SK-N-SH (cell line): ENCODE data around the gene TGFBI. TPM values are rescaled to one million over a fixed set of nuclear protein-coding genes. Genes with fewer than 3 reads are reported as not detected.
A peak's percentile ranks its signal among the peaks of the same experiment; 100 is the strongest.

Experiments
- CTCF ChIA-PET: fragments of 300-600, 350-600 bp; formaldehyde crosslinking; extraction: SDS; loops from one replicate; lab custom pipeline; 2021; lab: Yijun Ruan, JAX
- POLR2A ChIA-PET: fragments of 350-600 bp; sonication (Branson Sonifier 250); formaldehyde crosslinking; extraction: SDS; loops from one replicate; lab custom pipeline; 2020; ENCODE audit warnings: antibody characterized with exemption, inconsistent platforms; lab: Yijun Ruan, JAX
- DNase-seq: peaks from one replicate; pipeline ENCODE4 v3.0.0; 2012
- H2AFZ ChIP-seq: fragments of 200-600 bp; sonication (generic); 2 replicates; pipeline ENCODE4 v1.8.1; 2016; ENCODE audit warnings: antibody characterized with exemption, mild to moderate bottlenecking, low read depth
- H3F3A ChIP-seq: fragments of 200-600 bp; sonication (generic); replicated peaks from 2 replicates; pipeline ENCODE3; 2016; ENCODE audit warnings: antibody characterized with exemption, mild to moderate bottlenecking; ENCODE audit not compliant: insufficient read depth
- H3K27ac ChIP-seq, 2 experiments: fragments of 200-500 bp in 1 of 2; fragments of 200-600 bp in 1 of 2; sonication (Bioruptor generic) in 1 of 2; sonication (generic), shearing (Covaris generic) in 1 of 2; 2 replicates each; pipeline versions ENCODE4 v1.5.1 to v1.6.1; 2014 to 2016; ENCODE audit warnings: low read depth in 2 of 2, inconsistent platforms in 1 of 2, low read length in 1 of 2, mild to moderate bottlenecking in 1 of 2, mixed read lengths in 1 of 2
- H3K27me3 ChIP-seq: fragments of 200-600 bp; sonication (generic), shearing (Covaris generic); 2 replicates; pipeline ENCODE4 v1.6.1; 2016; ENCODE audit warnings: mixed run types; ENCODE audit not compliant: insufficient read depth
- H3K36me3 ChIP-seq, 2 experiments: fragments of 200-500 bp in 1 of 2; fragments of 200-600 bp in 1 of 2; sonication (Bioruptor generic) in 1 of 2; sonication (generic) in 1 of 2; replicated peaks in 1 of 2; 2 replicates each; pipeline versions ENCODE3 to v1.5.1; 2014 to 2016; ENCODE audit warnings: low read length in 1 of 2, mild to moderate bottlenecking in 1 of 2; ENCODE audit not compliant: insufficient read depth in 2 of 2, control insufficient read depth in 1 of 2
- H3K4me1 ChIP-seq, 2 experiments: fragments of 200-500 bp in 1 of 2; fragments of 200-600 bp in 1 of 2; sonication (Bioruptor generic) in 1 of 2; sonication (generic), shearing (Covaris generic) in 1 of 2; 2 replicates each; pipeline versions ENCODE4 v1.5.1 to v1.6.1; 2014 to 2016; ENCODE audit warnings: low read depth in 1 of 2, low read length in 1 of 2, mixed run types in 1 of 2; ENCODE audit not compliant: insufficient read depth in 2 of 2, control insufficient read depth in 1 of 2
- H3K4me2 ChIP-seq: fragments of 200-600 bp; sonication (generic), shearing (Covaris generic); 2 replicates; pipeline ENCODE4 v1.6.1; 2017; ENCODE audit warnings: mixed run types
- H3K4me3 ChIP-seq, 2 experiments: fragments of 200-500 bp in 1 of 2; fragments of 200-600 bp in 1 of 2; sonication (Bioruptor generic) in 1 of 2; sonication (generic), shearing (Covaris generic) in 1 of 2; 2 replicates each; pipeline versions ENCODE4 v1.5.1 to v1.8.1; 2014 to 2016; ENCODE audit warnings: low read depth in 2 of 2, inconsistent platforms in 1 of 2, low read length in 1 of 2, mild to moderate bottlenecking in 1 of 2, mixed read lengths in 1 of 2, moderate library complexity in 1 of 2
- H3K79me2 ChIP-seq: fragments of 200-600 bp; sonication (generic); 2 replicates; pipeline ENCODE4 v1.8.1; 2017; ENCODE audit warnings: mild to moderate bottlenecking; ENCODE audit not compliant: insufficient read depth
- H3K9ac ChIP-seq: fragments of 200-600 bp; sonication (generic); 2 replicates; pipeline ENCODE4 v1.6.1; 2017; ENCODE audit warnings: mixed run types
- H3K9me2 ChIP-seq: fragments of 200-600 bp; sonication (generic); 2 replicates; pipeline ENCODE4 v1.6.1; 2017; ENCODE audit warnings: mixed run types
- H3K9me3 ChIP-seq: fragments of 200-600 bp; sonication (generic); 2 replicates; pipeline ENCODE4 v1.6.1; 2017; ENCODE audit warnings: mixed run types, mild to moderate bottlenecking, moderate library complexity
- H4K20me1 ChIP-seq: fragments of 200-600 bp; sonication (generic); 2 replicates; pipeline ENCODE4 v1.6.1; 2017; ENCODE audit warnings: mild to moderate bottlenecking, mixed run types; ENCODE audit not compliant: insufficient read depth
- EP300 ChIP-seq, 2 experiments: IDR thresholded peaks; 2 replicates each; pipeline versions ENCODE4 v1.4.0 to v1.6.1; 2012; ENCODE audit warnings: borderline replicate concordance in 1 of 2, low read depth in 1 of 2, low read length in 1 of 2
- EZH2phosphoT487 ChIP-seq: fragments of 200-600 bp; sonication (generic); IDR thresholded peaks from 2 replicates; pipeline ENCODE4 v1.6.1; 2017; ENCODE audit warnings: low read depth, mixed run types, mild to moderate bottlenecking, antibody characterized with exemption, moderate library complexity, borderline replicate concordance
- FOSL2 ChIP-seq: IDR thresholded peaks from 2 replicates; pipeline ENCODE4 v1.4.0; 2012; ENCODE audit warnings: low read depth, mild to moderate bottlenecking, moderate library complexity, borderline replicate concordance
- FOXJ3 ChIP-seq: sonication (generic); formaldehyde crosslinking; IDR thresholded peaks from 2 replicates; pipeline ENCODE4 v1.5.1; 2020; ENCODE audit warnings: mild to moderate bottlenecking, missing genetic modification reagents
- FOXM1 ChIP-seq: IDR thresholded peaks from 2 replicates; pipeline ENCODE4 v1.4.0; 2012; ENCODE audit warnings: low read depth, mild to moderate bottlenecking
- GATA2 ChIP-seq: sonication (generic); formaldehyde crosslinking; IDR thresholded peaks from 2 replicates; pipeline ENCODE4 v1.5.0; 2020; ENCODE audit warnings: mild to moderate bottlenecking, missing genetic modification reagents
- NRF1 ChIP-seq: IDR thresholded peaks from 2 replicates; pipeline ENCODE4 v1.6.1; 2012; ENCODE audit warnings: low read depth, mild to moderate bottlenecking, low read length
- PBX3 ChIP-seq: IDR thresholded peaks from 2 replicates; pipeline ENCODE4; 2012
- POLR2AphosphoS5 ChIP-seq: IDR thresholded peaks from 2 replicates; pipeline ENCODE4 v1.6.1; 2012; ENCODE audit warnings: low read depth, low read length
- RCOR1 ChIP-seq: fragments of 150-350 bp; IDR thresholded peaks from 2 replicates; pipeline ENCODE4 v1.6.1; 2017; ENCODE audit warnings: antibody characterized with exemption, low read length
- REST ChIP-seq: IDR thresholded peaks from 2 replicates; pipeline ENCODE4 v1.6.1; 2012; ENCODE audit warnings: mild to moderate bottlenecking, low read depth, low read length, moderate library complexity
- SMC3 ChIP-seq: IDR thresholded peaks from 2 replicates; pipeline ENCODE4 v1.6.1; 2012; ENCODE audit warnings: low read depth, low read length, improper control_type of control experiment
- TAF1 ChIP-seq: IDR thresholded peaks from 2 replicates; pipeline ENCODE4 v1.6.1; 2012; ENCODE audit warnings: low read depth, mild to moderate bottlenecking, low read length, moderate library complexity, borderline replicate concordance
- USF1 ChIP-seq: IDR thresholded peaks from 2 replicates; pipeline ENCODE4 v1.4.0; 2012; ENCODE audit warnings: low read depth, borderline replicate concordance
- ZBTB33 ChIP-seq: IDR thresholded peaks from 2 replicates; pipeline ENCODE4 v1.4.0; 2012; ENCODE audit warnings: low read depth, borderline replicate concordance
- WGBS: methylation state at CpG from one replicate; pipeline ENCODE4 v1.1.6; 2017; ENCODE audit warnings: low lambda C conversion rate; 5-methylcytosine and 5-hydroxymethylcytosine counted together
- polyA plus RNA-seq, 3 experiments: library from polyadenylated mRNA; depleted of rRNA; stranded (reverse); fragments of >200 nt; gene quantifications; 2 replicates each; pipeline ENCODE4 v1.2.3, GENCODE V29; 2012
- TF ChIP-seq, protein P1 (sequence below): fragments of 150-350 bp; IDR thresholded peaks from 2 replicates; pipeline ENCODE4 v1.6.1; 2017; ENCODE audit warnings: antibody characterized with exemption, low read length, low read depth, borderline replicate concordance
- TF ChIP-seq, protein P2 (sequence below): IDR thresholded peaks from 2 replicates; pipeline ENCODE4 v1.4.0; 2012; ENCODE audit warnings: low read depth

TGFBI gene
- polyA plus RNA-seq, 1 of the 3 experiments (the other 2 are of a cell fraction) = 2,678 TPM

DNA sequence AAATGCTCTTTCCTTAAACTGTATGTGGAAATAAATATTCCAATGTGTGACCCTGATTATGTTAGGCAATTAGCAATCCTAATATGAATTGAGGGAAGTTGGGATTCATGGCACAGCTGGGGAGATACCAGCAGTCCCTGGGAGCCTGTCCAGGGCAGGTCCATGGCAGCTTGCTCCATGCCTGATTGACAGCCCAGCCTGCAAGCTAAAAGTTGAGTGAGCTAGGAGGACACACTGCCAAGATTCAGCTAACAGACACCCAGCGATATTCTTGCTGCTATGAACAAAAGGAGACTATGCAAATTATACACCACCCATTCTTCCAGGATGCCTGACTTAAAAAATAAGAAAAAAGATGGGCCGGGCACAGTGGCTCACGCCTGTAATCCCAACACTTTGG lies 6.2 kb downstream of the TGFBI start:
- Histone ChIP-seq H3K4me3 (no peak overlapping the region), H2AFZ (no peak overlapping the region), H3K9ac (no peak overlapping the region), H3K9me2 (no peaks in the 10 kb centered on the region), H4K20me1 (peaks cover 75% of the 10 kb centered on the region), H3K79me2 (peaks cover 64% of the 10 kb centered on the region), H3K36me3 (peaks cover 38 to 64% of the 10 kb centered on the region in 2 experiments), H3K4me1 (peaks cover 51 to 66% of the 10 kb centered on the region in 2 experiments), H3K9me3 (no peaks in the 10 kb centered on the region)
- CTCF ChIA-PET = interaction anchor here (1.3 kb wide), 1 partner anchor 90 kb away, joined by 3 read pairs; no protein-coding TSS in a partner anchor
- no peak for DNase-seq
- 96% methylated on average over 3 of the region's 3 CpGs for WGBS
- TF ChIP-seq RCOR1 (no peak), FOXJ3 (CRISPR knock-in tag) (no peak), PBX3 (peak; percentile 24), EP300 (IDR thresholded peaks at IDR 0.05; ENCODE audit: borderline replicate concordance in 1 of 2, low read depth in 1 of 2, low read length in 1 of 2) (0 out of 4 replicates have a peak, but pooled peaks of 1 of the 2 experiments have one; percentile 44), POLR2AphosphoS5 (0 out of 2 replicates have a peak, but pooled peaks have one; percentile 4)
- TF ChIP-seq, all 33 proteins: peak for 3
- Histone ChIP-seq H3K4me2 (peak overlapping the region; percentile 17; the same call in 1 of the 2 replicates), H3K27ac (peak overlapping the region; percentile 72 to 77; a peak in 3 of 4 replicates), H3K27me3 (no peaks in the 10 kb centered on the region), H3F3A (peaks cover 83% of the 10 kb centered on the region)
- POLR2A ChIA-PET = no interaction called here

GRCh38 chr5:136035837-136036236 lies 7.0 kb downstream of the TGFBI start:
- POLR2A ChIA-PET = interaction anchor here (0.6 kb wide), 1 partner anchor 63 kb away, joined by 6 read pairs; no protein-coding TSS in a partner anchor
- peaks cover 79% of the 10 kb centered on the region for H3F3A ChIP-seq
- H3K27ac ChIP-seq = peak overlapping the region; percentile 36 to 72
- no peak for DNase-seq
- peaks cover 43 to 62% of the 10 kb centered on the region in 2 experiments for H3K4me1 ChIP-seq
- H3K9me2 ChIP-seq = no peaks in the 10 kb centered on the region
- TF ChIP-seq SMC3 (no peak), FOXM1 (no peak), ZBTB33 (no peak), GATA2 (CRISPR knock-in tag) (no peak), FOSL2 (no peak), FOXJ3 (CRISPR knock-in tag) (no peak), EZH2phosphoT487 (no peak), NRF1 (no peak), TAF1 (no peak), REST (no peak), USF1 (no peak)
- TF ChIP-seq, protein P1, sequence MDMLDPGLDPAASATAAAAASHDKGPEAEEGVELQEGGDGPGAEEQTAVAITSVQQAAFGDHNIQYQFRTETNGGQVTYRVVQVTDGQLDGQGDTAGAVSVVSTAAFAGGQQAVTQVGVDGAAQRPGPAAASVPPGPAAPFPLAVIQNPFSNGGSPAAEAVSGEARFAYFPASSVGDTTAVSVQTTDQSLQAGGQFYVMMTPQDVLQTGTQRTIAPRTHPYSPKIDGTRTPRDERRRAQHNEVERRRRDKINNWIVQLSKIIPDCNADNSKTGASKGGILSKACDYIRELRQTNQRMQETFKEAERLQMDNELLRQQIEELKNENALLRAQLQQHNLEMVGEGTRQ = no peak
- TF ChIP-seq, protein P2, sequence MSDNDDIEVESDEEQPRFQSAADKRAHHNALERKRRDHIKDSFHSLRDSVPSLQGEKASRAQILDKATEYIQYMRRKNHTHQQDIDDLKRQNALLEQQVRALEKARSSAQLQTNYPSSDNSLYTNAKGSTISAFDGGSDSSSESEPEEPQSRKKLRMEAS = no peak
- TF ChIP-seq, all 33 proteins: peak for 0
- Histone ChIP-seq H3K79me2 (peaks cover 55% of the 10 kb centered on the region), H2AFZ (no peak overlapping the region), H3K36me3 (peaks cover 38 to 56% of the 10 kb centered on the region in 2 experiments), H3K9me3 (no peaks in the 10 kb centered on the region), H4K20me1 (peaks cover 75% of the 10 kb centered on the region), H3K4me2 (0 out of 2 replicates have a peak overlapping the region, but pooled peaks have one; percentile 16), H3K9ac (no peak overlapping the region), H3K27me3 (no peaks in the 10 kb centered on the region), H3K4me3 (no peak overlapping the region)
- WGBS = 93% methylated on average over 7 of the region's 7 CpGs
- CTCF ChIA-PET = interaction anchor here (1.0 to 2.1 kb wide), 3 partner anchors 30 to 85 kb away, joined by 4 to 10 read pairs (median 4); no protein-coding TSS in a partner anchor
